NB4 (cell line): ENCODE results near the gene ENPP1.

Experiments
- DNase-seq: peaks from one replicate; pipeline ENCODE4 v3.0.0; 2010; ENCODE audit warnings: low read depth
- H3K4me3 ChIP-seq: one replicate; pipeline ENCODE4 v1.5.1; 2011; ENCODE audit warnings: mild to moderate bottlenecking, low read depth, low read length, moderate library complexity
- CTCF ChIP-seq: IDR thresholded peaks from one replicate; pipeline ENCODE4 v1.5.1; 2012; ENCODE audit warnings: low read depth, low read length
- MAX ChIP-seq: IDR thresholded peaks from 2 replicates; pipeline ENCODE4 v1.6.1; 2011; ENCODE audit warnings: low read depth, low read length
- MYC ChIP-seq: IDR thresholded peaks from 2 replicates; pipeline ENCODE4 v1.6.1; 2011; ENCODE audit warnings: low read depth, low read length
- POLR2A ChIP-seq: IDR thresholded peaks from 2 replicates; pipeline ENCODE4 v1.6.1; 2011; ENCODE audit warnings: mild to moderate bottlenecking; ENCODE audit not compliant: insufficient read length; ENCODE audit errors: extremely low read depth

ENPP1 gene

GRCh38 chr6:131792091-131792496, 15.7 kb upstream of the ENPP1 start:
- DNase-seq: no peak
- no peak overlapping the region for H3K4me3 ChIP-seq
- TF ChIP-seq CTCF (no peak), MYC (no peak), POLR2A (no peak), MAX (no peak)

GRCh38 chr6:131795366-131795765, 12.5 kb upstream of the ENPP1 start:
- TF ChIP-seq POLR2A (no peak), MAX (no peak)
- DNase-seq: no peak
- no peak overlapping the region for H3K4me3 ChIP-seq

GRCh38 chr6:131802347-131802746, 5.5 kb upstream of the ENPP1 start:
- no peak overlapping the region for H3K4me3 ChIP-seq
- DNase-seq: no peak
- TF ChIP-seq MYC (no peak), POLR2A (no peak), CTCF (no peak), MAX (no peak)

- no peak overlapping the region for H3K4me3 ChIP-seq
- TF ChIP-seq MYC (no peak), CTCF (no peak), MAX (no peak), POLR2A (no peak)
- DNase-seq: no peak
Observed at GRCh38 chr6:131803007-131803769, 4.6 kb upstream of the ENPP1 start.

- no peak overlapping the region for H3K4me3 ChIP-seq
- DNase-seq: no peak
- TF ChIP-seq POLR2A: no peak
- TF ChIP-seq MYC: no peak
- no peak for TF ChIP-seq CTCF
- TF ChIP-seq MAX: no peak
Observed at GRCh38 chr6:131804131-131804530, 3.7 kb upstream of the ENPP1 start.

GRCh38 chr6:131807321-131807643, 538 bp upstream of the ENPP1 start:
- no peak for DNase-seq
- TF ChIP-seq CTCF (no peak), POLR2A (no peak), MYC (no peak), MAX (no peak)
- H3K4me3 ChIP-seq: no peak overlapping the region
